Measurements from ENCODE around the gene TBC1D16.
A peak's percentile ranks its signal among the peaks of the same experiment; 100 is the strongest.

TBC1D16 gene, protein sequence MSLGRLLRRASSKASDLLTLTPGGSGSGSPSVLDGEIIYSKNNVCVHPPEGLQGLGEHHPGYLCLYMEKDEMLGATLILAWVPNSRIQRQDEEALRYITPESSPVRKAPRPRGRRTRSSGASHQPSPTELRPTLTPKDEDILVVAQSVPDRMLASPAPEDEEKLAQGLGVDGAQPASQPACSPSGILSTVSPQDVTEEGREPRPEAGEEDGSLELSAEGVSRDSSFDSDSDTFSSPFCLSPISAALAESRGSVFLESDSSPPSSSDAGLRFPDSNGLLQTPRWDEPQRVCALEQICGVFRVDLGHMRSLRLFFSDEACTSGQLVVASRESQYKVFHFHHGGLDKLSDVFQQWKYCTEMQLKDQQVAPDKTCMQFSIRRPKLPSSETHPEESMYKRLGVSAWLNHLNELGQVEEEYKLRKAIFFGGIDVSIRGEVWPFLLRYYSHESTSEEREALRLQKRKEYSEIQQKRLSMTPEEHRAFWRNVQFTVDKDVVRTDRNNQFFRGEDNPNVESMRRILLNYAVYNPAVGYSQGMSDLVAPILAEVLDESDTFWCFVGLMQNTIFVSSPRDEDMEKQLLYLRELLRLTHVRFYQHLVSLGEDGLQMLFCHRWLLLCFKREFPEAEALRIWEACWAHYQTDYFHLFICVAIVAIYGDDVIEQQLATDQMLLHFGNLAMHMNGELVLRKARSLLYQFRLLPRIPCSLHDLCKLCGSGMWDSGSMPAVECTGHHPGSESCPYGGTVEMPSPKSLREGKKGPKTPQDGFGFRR

DNA sequence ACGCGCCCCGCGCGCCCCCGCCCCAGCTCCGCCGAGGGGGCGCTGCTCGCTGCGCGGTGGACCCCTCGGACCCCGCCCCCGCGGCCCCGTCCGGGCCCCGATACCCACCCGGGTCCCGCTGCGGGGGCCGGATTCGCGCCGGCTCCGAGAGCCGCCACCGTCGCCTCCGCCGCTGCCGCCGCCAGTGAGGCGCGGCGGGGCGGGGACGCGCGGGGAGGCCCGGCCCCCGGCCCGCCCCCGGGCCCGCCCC, at the start of gene TBC1D16:
Gene TBC1D16 (minus strand): TSS at position 186 of the 250 bp plus-strand sequence. CDS start 22,325 bp downstream, outside the sequence.
- TF ChIP-seq, protein P1, sequence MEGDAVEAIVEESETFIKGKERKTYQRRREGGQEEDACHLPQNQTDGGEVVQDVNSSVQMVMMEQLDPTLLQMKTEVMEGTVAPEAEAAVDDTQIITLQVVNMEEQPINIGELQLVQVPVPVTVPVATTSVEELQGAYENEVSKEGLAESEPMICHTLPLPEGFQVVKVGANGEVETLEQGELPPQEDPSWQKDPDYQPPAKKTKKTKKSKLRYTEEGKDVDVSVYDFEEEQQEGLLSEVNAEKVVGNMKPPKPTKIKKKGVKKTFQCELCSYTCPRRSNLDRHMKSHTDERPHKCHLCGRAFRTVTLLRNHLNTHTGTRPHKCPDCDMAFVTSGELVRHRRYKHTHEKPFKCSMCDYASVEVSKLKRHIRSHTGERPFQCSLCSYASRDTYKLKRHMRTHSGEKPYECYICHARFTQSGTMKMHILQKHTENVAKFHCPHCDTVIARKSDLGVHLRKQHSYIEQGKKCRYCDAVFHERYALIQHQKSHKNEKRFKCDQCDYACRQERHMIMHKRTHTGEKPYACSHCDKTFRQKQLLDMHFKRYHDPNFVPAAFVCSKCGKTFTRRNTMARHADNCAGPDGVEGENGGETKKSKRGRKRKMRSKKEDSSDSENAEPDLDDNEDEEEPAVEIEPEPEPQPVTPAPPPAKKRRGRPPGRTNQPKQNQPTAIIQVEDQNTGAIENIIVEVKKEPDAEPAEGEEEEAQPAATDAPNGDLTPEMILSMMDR (conservative IDR thresholded peaks at IDR 0.05), result no peak
- peak within 1 kb of the TSS; percentile 98 for H3K27ac ChIP-seq

DNA sequence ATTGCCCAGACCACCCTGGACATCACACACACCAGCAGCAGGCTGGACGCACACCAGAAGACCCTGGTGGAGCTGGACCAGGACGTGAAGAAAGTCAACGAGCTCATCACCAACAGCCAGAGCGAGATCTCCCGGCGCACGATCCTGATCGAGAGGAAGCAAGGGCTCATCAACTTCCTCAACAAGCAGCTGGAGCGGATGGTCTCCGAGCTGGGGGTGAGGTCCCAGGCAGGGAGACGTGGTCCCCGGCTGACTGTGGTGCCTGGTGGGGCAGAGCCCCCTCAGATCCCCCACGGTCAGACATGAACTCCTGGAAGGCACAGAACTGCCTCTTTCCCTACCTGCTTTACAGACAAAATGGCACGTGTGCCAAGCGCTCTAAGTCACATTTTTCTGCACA, 49.1 kb upstream of the TBC1D16 start:
- TF ChIP-seq, protein P1 (conservative IDR thresholded peaks at IDR 0.05), result no peak
- H3K27ac ChIP-seq, result no peak overlapping the region

DNA sequence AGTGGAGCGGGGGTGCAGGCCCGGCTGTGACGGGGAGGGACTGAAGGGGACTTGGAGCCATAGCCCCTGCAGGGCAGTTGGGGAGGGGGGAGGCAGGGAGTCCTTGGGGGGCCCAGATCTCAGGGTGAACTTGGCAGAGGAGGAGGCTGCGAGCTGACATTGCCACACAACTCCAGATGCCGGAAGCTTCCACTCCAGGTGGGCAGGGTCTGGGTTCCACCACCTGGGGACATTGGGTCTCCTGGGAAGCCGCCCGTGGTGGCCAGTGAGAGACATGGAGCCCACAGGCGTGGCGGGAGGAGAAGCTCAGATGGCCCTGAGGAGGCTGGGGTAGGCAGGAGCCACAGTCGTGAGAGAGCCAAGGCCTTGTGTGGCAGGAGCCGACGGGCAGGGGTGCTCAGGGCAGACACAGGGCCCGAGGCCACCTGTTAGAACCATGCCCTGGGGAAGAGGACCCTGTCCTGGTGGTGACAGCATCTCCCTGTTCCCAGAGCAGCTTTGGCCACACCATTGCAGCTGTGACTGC, 47.5 kb upstream of the TBC1D16 start:
- TF ChIP-seq, protein P1 (conservative IDR thresholded peaks at IDR 0.05), result no peak
- H3K27ac ChIP-seq, result peak overlapping the region; percentile 63; the same call in 1 of the 2 replicates

DNA sequence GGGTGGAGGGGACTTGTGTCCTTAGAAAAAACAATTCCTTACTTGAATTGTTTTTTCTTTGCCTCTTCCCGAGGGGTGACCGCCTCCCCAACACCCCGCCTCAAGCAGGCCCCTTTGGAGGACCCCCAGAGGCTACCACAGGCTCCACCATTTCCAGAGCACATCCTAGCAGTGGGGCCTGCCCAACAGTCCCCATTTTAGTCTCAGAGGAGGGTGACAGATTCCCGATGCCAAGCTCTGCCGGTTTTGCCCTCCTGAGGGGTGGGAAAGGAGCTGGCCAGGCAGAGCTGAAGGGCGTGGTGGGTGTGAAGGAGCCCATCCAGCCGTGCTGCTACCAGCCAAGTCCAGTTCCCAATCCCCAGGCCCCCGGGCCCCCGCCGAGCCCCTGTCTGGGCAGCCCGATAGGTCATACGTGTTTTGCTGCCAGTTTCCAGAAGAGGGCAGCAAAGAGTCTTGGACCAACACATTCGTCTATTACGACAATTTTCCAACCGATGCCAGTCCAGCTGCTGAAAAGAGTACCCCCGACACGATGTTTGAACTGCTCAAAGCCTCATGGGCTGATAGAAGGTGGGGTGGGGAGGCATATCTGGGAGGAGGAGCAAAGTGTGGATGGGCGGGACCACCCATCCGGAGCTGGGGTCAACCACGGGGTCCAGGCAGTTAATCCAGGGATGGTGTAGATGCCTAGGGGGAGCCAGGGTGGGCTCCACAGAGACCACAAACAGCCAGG, 46.9 kb upstream of the TBC1D16 start:
- TF ChIP-seq, protein P1 (conservative IDR thresholded peaks at IDR 0.05), result peak; percentile 89
- H3K27ac ChIP-seq, result peak overlapping the region; percentile 63; the same call in 1 of the 2 replicates

DNA sequence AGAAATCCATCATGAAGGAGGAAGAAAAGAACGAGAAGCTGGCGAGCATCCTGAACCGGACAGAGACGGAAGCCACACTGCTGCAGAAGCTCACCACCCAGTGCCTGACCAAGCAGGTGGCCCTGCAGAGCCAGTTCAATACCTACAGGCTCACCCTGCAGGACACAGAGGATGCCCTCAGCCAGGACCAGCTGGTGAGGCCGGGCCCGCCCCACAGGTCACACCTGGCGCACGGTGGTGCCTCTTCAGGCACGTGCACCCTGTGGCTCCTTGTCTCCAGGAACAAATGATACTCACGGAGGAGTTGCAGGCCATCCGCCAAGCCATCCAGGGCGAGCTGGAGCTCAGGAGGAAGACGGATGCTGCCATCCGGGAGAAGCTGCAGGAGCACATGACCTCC, 45.9 kb upstream of the TBC1D16 start:
- TF ChIP-seq, protein P1 (conservative IDR thresholded peaks at IDR 0.05), result no peak

DNA sequence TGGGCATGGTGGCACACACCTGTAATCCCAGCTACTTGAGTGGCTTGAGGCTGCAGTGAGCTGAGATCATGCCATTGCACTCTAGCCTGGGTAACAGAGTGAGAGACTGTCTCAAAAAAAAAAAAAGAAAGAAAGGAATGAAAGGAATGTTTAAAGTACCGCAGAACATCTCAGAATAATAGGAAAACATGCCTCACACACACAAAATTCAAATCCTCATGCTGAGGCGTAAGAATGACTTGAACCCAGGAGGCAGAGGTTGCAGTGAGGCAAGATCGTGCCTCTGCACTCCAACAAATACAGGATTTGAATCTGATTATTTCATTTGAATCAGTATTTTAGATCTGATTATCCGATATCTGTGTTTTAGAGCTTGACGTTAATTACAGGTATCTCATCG, 44.4 kb upstream of the TBC1D16 start:
- H3K27ac ChIP-seq, result no peak overlapping the region
- TF ChIP-seq, protein P1 (conservative IDR thresholded peaks at IDR 0.05), result no peak

More for the DNA sequence above, 45.9 kb upstream of the TBC1D16 start:
- H3K27ac ChIP-seq, result no peak overlapping the region

DNA sequence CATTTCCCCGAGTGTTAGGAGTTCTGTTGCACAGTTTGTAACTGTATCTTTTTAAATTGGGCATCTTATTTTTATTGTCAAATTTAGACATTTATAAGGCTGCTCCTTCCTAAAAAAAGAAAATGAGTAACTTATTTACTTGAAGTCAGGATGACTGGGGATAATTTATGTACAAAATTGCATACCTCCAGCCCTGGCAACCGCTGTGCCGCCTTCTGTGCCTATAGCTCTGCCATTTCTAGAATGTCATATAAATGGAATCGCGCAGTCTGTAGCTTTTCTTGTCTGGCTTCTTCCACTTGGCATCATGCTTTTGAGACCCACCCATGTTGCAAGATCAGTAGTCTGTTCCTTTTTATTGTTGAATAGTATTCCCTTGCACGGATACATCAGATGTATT, 36.7 kb upstream of the TBC1D16 start:
- H3K27ac ChIP-seq, result peak overlapping the region; percentile 100; the same call in 1 of the 2 replicates
- TF ChIP-seq, protein P1 (conservative IDR thresholded peaks at IDR 0.05), result no peak
